ENCODE data around the gene GAB2.
"Not testable (repeated sequence)": the region's sequence is repeated elsewhere in the genome, so short reads cannot be mapped to it uniquely, and the experiment has no call there.

GAB2 gene

DNA sequence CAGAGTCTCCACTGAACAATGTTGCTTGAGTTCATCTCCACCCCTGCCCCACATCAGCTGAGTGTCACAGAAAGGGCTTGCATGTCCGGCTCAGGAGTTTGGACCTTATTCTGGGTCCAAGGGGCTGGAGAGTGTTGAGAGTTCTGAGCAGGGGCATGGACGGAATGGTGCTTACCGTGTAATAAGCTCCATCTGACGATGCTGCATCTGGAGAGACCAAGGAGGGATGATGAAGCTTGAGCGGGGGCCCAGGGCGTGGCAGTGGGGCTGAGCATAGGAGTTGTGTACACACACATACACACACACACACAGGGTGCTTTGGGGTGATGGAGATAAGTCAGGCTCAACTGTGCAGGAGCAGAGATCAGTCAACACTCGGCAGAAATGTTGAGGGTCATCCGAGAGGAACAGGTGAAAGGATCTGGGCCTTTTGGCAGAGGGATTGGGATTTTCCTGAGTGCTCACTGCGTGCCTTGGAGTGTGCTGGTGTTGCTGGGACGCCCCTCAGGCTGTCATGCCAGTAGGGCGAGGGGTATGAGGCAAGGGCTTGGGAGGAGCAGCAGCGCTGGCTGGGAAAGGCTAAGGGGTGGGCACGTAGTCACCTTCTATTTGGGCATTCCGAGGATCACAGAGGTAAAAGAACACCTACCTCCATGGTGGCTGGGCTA, 226.6 kb downstream of the GAB2 start:
- FAIRE-seq (no peak), DNase-seq (ENCODE audit: low spot score) (no peak)

DNA sequence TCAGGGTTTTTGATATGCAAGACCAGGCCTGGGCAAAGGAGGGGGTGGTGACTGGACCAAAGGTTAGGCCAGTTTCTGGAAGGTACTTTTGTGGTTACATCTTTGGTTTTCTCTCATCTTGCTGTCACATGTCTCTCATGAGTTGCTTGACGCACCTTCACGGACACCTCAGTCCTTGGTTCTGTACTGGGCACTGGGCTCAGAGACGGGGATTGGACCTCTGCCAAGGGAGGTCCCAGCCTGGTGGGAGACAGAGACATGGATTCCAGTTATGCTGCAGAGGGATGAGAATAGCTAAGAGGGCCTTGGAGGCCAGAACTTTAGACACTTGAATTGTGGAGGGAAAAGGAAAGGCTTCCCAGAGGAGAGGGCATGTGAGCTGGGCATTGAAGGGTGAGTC, 227.2 kb downstream of the GAB2 start:
- DNase-seq (ENCODE audit: low spot score) (no peak), FAIRE-seq (no peak)

DNA sequence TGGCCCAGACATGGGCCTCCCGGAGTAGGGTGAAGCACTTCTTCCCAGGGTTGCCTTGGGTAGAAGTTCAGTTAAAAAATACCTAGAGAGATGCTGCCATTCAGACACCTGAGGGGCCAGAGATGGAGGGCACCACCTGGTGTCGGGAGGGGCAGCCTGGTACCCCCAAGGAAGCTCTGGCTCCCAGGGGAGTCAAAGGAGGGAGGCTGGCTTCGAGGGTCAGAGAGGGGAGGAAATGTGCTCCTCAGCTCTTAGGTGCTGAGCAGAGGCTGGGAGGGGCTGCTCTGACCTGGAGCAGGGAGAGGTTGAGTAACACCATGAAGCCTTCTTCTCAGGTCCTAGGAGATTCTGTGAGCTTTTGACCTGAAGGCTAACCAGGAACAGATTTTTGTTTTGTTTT, 227.8 kb downstream of the GAB2 start:
- DNase-seq (ENCODE audit: low spot score), result no peak
- FAIRE-seq, result no peak

DNA sequence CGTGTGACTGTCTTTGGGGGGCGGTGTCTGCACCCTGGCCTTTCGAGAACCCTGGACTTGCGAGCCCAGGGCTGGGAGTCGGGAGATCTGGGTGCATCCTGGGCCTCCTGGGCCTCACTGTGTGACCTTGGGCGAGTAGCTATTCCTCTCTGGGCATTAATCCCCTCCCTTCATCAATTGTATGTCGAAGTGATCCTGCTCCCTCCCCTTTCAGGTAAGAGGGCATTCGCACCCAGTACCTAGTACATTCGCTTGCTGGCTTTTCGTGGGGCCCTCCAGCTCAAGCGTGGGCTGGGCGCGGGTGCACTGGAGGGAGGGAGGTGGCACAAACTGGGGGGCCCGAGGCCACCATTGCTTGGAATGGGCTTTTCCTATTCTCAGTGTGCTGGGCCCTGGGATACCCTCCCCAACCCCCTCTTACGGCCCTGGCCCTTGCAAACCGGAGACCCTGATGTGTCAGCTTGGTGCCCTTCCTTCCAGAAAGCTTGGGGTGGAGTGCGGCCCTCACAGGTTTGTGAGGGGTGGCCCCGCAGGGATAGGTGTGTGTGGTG, 228.4 kb downstream of the GAB2 start:
- DNase-seq (ENCODE audit: low spot score) (no peak), FAIRE-seq (no peak)

DNA sequence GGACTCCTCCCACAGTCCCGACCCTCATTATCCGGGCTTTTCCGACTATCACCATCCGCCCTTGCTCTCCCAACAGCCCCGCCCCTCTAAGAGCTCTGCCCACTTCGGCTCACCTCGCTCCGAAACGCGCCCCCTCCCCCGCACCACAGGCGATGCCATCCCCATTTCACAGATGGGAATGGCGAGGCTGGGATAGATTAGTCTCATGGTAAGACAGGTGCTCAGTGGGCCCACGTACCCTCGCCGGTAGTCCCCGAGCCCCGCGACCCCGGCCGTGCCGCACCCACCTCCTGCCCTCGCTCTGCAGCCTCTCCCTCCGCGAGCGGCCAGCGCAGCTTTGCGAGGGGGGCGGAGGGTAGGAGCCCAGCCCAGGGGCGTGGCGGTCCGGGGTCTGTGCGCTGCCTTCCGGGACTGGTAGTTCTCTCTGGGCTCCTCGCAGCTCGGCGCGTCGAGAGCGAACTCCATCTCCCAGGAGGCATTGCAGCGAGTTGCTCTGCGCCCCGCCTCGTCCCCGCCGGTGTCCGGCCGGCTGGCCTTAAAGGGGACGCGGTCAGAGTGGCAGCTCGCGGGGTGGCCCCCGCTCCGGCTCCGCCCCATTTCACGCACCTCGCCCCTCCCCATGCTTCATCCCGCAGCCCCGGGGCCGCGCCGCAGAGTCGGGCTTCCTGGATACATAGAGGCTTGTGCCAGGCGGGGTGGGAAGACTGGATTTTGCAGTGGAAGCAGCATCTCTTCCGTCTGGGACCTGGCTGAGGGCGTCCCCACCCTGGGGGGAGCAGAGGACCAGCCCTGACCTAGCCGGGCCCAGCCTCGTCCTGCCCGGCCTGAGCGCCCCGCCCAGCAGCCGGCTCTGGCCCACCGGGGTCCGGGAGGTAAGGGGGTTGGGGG, 229.1 kb downstream of the GAB2 start, which contains the start of the genes KCTD21 and USP35:
TSS of gene KCTD21 (minus strand) at position 341 of the 888 bp plus-strand sequence. CDS start 14,072 bp downstream, outside the sequence.
TSS of gene USP35 (plus strand) at position 634 of the 888 bp plus-strand sequence. CDS start 7,327 bp downstream, outside the sequence.
- DNase-seq (ENCODE audit: low spot score) (peak; percentile 100), FAIRE-seq (peak; percentile 96)

DNA sequence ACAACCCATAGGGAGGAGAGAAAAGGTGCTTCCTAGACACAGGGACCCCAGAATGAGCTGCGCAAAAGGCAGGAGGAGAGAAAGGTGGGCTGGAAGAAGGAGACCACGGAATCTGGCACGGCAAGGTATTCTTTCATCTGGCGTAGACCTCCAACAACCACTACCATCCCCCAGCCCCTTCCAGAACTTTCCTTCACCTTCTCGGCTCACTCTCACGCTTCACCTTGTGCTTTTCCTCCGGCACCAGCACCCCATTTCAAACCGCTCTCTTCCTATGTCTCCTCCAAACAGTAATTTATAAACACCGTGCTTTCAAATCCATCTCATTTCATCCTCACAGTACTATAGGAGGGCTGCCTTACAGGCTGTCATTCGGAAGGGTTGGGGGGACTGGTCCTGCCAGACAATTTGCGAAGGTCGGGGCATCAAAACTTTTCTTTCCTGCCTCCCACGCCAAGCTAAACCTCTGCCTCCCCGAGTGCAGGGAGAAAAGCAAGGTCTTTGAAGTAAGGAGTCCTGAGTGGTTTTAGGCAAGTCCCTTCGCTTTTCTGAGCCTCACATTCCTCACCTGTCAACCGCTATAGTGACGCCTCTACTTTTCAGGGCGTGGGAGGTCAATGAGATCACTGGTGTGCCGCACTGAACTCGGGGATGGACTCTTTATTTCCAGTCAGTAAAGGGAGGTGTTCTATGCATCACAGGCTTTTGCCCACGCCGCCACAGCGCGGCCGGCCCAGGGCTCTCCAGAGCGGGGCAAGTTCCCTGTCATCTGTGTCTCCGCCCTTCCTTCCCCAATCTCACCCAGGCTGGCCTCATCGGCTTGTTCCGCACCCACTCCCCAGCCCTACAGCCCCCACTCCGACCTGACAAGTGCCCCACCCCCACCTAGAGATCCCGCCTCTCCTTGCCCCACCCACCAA, 230.0 kb downstream of the GAB2 start:
- FAIRE-seq (no peak), DNase-seq (ENCODE audit: low spot score) (no peak)

DNA sequence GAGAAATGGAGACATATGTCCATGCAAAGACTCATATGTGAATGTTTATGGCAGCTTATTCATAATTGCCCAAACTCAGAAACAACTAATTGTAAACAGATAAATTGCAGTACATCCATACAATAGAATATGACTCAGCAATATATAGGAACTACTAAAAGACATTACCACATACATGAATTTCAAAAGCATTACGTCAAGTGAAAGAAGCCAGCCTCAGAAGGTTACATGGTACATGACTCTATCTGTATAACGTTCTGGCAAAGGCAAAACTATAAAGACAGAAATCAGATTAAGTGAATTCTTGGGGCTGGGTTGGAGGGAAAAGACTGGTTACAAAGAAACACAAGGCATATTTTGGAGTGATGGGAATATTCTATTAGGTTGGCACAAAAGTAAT, 236.4 kb downstream of the GAB2 start:
- DNase-seq (ENCODE audit: low spot score) (no peak), FAIRE-seq (no peak)

DNA sequence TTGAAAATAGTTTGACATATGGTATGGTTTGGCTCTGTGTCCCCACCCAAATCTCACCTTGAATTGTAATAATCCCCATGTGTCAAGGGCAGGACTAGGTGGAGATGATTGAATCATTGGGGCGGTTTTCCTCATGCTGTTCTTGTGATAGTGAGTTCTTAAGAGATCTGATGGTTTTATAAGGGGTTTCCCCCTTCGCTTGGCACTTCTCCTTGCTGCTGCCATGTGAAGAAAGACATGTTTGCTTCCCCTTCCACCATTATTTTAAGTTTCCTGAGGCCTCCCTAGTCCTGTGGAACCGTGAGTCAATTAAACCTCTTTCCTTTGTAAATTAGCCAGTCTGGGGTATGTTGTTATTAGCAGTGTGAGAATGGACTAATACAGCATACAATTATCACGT, 236.9 kb downstream of the GAB2 start:
- FAIRE-seq, result no peak
- DNase-seq (ENCODE audit: low spot score), result no peak

DNA sequence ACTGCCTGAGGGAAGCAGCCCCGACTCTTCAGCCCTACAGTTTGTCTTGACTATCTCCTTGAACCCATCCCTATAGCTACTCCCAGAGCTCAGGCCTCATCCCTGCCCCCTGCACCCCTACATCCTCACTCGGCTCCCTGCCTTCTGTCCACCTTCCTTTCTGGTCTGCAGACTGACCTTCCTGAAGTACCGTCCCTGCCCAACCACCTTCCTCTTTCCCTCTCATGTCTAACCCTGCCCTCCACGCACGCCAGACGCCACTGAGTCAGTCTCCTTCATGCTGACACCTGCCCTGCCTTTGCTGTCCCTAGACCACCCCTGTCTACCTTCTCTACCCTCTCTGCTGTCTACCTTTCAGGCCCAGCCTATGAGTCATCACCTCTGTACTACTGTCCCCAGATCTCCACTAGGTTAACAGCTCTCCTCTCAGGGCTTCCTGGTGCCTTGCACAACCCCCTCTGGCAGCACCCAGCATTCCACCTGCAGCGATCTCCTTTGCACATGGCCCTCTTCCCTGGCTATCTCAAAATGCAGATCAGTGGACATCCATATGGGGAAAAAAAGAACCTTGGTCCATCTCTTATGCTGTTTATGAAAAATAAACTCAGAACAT, 238.1 kb downstream of the GAB2 start:
- FAIRE-seq, result no peak
- peak; percentile 29 for DNase-seq (ENCODE audit: low spot score)

DNA sequence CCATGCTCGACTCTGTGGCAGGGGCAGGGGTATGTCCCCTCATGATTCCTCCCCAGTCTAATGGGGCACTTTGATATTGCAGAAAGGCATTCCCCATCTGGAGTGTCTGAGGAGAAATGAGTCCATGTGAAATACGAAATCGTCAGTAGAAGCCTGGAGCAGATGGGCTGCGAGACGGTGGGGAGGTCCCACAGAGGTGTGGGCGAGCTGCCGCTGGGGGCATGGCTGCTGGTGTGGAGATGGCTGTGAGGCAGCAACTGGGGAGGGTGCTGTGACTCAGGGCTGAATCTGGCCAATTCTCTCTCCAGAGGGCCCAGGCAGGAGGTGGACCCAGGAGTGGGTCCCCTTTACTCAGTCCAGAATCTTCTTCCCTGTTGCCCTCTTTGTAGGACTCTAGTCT, 240.4 kb downstream of the GAB2 start:
- no peak for DNase-seq (ENCODE audit: low spot score)
- no peak for FAIRE-seq

DNA sequence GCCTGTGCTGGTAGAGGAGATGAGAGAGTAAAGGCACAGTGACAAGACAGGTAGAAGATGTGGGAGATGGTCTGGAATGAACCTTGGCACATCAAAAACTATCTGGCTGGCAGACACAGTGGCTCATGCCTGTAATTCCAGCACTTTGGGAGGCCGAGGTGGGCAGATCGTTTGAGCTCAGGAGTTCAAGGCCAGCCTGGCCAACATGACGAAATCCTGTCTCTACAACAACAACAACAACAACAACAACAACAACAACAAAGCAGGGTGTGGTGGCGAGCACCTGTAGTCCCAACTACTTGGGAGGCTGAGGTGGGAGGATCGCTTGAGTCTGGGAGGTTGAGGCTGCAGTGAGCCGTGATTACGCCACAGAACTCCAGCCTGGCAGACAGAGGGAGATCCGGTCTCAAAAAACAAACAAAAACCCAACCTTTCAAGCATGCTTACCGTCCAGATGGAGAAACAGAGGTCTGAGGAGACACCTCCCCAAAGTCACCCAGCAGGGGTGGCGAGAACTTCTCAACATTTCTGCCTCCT, 240.9 kb downstream of the GAB2 start:
- FAIRE-seq (no peak), DNase-seq (ENCODE audit: low spot score) (no peak)

DNA sequence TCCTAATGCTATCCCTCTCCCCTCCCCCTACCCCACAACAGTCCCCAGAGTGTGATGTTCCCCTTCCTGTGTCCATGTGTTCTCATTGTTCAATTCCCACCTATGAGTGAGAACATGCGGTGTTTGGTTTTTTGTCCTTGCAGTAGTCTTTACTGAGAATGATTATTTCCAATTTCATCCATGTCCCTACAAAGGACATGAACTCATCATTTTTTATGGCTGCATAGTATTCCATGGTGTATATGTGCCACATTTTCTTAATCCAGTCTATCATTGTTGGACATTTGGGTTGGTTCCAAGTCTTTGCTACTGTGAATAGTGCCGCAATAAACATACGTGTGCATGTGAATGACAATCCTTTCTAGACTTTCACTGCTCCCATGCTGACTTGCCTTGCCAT, 241.8 kb downstream of the GAB2 start:
- not testable (repeated sequence) for FAIRE-seq; DNase-seq (ENCODE audit: low spot score)

DNA sequence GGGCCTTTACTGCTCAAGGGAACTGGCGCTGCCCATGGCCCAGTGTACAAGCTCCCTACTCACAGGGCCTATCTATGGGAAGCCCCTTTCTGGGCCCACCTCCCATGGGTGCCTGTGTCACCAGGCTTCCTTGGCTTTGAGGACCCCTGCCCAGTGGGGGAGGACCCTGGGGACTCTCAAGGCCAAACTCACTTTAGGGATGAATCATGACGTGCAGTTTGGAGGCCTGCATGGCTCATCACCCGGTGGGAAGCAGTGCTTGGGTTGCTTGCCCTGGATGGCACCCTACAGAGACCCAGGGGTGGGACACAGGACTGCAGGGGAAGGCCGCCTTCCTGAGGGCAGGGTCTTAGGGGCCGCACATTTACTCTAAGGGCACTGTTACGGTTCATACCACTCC, 245.7 kb downstream of the GAB2 start:
- DNase-seq (ENCODE audit: low spot score), result no peak
- no peak for FAIRE-seq

DNA sequence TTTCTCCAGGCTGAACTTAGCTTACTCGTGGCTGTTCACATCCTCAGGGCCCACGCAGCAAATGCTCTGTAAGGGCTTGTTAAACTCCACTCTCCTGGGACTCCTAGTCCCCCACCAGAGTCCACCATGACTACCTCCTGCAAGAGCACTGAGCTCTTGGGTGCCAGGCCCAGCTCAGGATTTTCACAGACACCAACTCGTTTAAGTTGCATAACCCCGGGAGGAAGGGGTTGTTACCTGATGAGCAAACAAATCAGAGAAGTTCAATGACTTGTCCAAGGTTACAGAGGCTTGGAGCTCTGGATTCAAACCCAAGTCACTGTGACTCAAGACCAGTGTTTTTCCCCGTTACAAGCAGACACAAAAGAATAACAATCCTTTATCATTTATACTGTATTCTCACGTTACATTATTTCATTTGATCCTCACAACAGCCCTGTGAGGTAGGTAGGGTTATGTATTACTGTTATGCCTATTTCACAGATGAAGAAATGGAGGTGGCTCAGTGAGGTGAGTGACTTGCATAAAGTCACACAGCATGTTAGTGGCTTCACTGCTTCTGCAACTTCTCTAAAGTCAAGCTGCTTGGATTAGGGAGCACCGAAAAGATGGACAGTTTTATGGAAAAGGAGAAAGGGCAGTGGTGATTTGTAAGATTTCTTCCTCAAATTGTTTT, 246.6 kb downstream of the GAB2 start:
- FAIRE-seq, result no peak
- DNase-seq (ENCODE audit: low spot score), result no peak

DNA sequence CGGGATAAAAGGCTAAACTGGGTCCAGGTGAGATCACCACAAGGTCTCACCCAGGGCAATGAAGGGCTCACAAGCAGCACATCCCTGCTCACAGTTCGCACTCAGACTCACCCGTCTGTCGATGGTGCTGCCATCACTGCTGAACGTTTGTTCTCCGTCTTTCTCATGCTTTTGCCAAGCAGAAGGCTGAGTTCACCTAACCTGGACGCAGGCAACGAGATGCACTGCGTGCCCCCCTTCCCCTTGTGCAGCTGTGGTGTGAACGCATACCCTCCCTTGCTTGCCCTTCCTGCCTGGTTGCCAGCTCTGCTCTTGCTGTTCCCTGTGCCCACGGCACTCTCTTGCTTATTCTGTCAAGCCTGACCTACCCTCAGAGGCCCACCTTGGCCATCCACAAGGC, 247.2 kb downstream of the GAB2 start:
- DNase-seq (ENCODE audit: low spot score) (no peak), FAIRE-seq (no peak)

DNA sequence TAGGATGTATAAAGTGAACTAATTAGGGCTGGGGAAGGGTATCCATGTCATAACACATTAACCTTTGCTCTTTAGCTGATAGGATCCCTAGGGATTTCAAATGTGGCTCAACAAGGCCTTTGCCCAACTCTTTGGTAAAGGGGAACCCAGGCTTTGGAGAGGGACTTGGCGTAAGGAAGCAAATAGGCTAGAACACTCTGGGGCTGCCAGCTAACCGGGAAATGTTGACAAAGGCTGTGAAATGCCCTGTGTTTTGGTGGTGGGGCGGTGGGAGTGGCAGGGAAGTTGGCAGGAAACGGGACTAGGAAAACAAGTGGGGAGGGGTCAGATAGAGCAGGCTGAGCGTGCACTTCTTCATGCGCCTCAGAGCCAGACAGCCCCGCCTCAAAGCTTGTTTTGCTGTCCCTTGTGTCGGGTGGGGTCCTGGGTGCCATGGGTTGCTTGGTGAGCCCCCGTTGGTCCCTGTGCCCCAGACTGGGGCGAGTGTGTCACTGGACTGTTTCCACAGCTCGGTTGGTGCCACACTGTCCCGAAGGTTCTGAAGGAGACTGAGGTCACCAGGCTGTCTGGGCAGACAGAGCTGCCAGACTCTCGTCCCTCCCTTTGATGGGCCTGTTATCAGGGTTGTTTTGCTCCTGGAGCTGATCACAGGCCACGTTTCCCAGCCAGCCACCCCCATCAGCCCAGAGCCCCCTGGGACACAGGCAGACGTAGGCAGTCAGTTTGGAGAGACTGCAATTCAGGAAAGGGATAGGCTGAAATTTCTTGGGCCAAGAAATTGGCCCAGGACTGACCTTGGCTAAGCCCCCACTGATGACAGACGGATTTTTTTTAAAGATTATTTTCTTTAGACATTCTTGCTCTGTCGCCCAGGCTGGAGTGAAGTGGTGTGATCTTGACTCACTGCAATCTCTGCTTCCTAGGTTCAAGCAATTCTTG, 248.8 kb downstream of the GAB2 start:
- no peak for FAIRE-seq
- DNase-seq (ENCODE audit: low spot score), result no peak

DNA sequence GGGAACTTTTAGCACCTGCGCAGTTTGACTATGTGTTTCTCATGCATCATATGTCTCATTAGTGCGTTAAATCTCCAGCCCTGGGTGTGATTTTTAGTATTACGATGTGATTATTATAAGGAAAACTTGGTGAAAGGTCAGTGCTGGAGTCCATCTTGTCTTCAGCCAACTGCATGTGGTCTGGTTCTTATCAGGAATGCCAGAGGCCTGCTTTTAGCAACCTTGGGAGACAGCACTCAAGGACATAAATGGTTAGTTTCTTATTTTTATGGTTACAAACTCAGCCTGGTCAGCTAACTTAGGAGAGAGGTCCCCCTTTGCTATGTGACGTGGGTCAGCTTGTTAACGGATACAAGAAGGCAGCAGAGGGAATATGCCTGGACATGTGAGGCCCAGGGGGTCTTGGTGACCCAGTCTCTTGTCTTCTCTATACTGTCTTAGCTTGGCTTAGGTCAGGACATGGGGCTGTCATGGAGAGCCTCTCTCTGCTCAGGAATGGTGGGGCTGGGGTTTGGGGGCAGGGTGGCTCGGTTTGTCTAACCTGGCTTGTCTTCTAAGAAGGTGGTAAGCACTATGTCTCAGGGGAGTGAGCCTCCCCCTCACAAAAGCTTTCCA, 250.7 kb downstream of the GAB2 start:
- no peak for FAIRE-seq

More for the DNA sequence above, 250.7 kb downstream of the GAB2 start:
- DNase-seq (ENCODE audit: low spot score), result no peak
